ENCODE results near the gene FARSA. TPM values are rescaled to one million over a fixed set of nuclear protein-coding genes. Genes with fewer than 3 reads are reported as not detected.
A peak's percentile ranks its signal among the peaks of the same experiment; 100 is the strongest.

Gene FARSA
- total and polyA plus RNA-seq, 2 of the 13 experiments (the other 11 are each of a cell fraction or from before 2014, with no cell fraction given): 25.9 to 72.0 TPM

GRCh38 chr19:12945479-12946091 is 12.1 kb upstream of the FARSA start, which contains the start of gene RAD23A (continued):
- TF ChIP-seq KLF11 (CRISPR knock-in tag; IDR thresholded peaks at IDR 0.05) (peak; percentile 26; the same call in 1 of the 2 replicates), SIX1 (CRISPR knock-in tag; IDR thresholded peaks at IDR 0.05; ENCODE audit: borderline replicate concordance) (no peak), ZBTB20 (CRISPR knock-in tag; IDR thresholded peaks at IDR 0.05; ENCODE audit: borderline replicate concordance, low read depth) (no peak), AGO1 (IDR thresholded peaks at IDR 0.05; ENCODE audit: low read depth, low read length, poor library complexity, severe bottlenecking) (peak; percentile 99), NFE2 (CRISPR knock-in tag; IDR thresholded peaks at IDR 0.05) (no peak), ARNTL (CRISPR knock-in tag; IDR thresholded peaks at IDR 0.05) (peak; percentile 93), ZNF292 (CRISPR knock-in tag; IDR thresholded peaks at IDR 0.05; ENCODE audit: borderline replicate concordance, low read depth) (no peak), TIGD3 (CRISPR knock-in tag; IDR thresholded peaks at IDR 0.05; ENCODE audit: borderline replicate concordance) (0 out of 2 replicates have a peak, but pooled peaks have one; percentile 57), GABPB1 (CRISPR knock-in tag; IDR thresholded peaks at IDR 0.05) (peak; percentile 99), ZNF691 (CRISPR knock-in tag; IDR thresholded peaks at IDR 0.05; ENCODE audit: borderline replicate concordance, low read depth) (peak; percentile 76), SP5 (CRISPR knock-in tag; IDR thresholded peaks at IDR 0.05; ENCODE audit: borderline replicate concordance, low read depth) (peak; percentile 72), THAP7 (CRISPR knock-in tag; IDR thresholded peaks at IDR 0.05) (peak; percentile 98), CSRNP2 (CRISPR knock-in tag; conservative IDR thresholded peaks at IDR 0.05; ENCODE audit: low read depth) (no peak), ZNF260 (CRISPR knock-in tag; IDR thresholded peaks at IDR 0.05; ENCODE audit: borderline replicate concordance, low read depth) (no peak), PRDM10 (CRISPR knock-in tag; IDR thresholded peaks at IDR 0.05; ENCODE audit: low read depth) (no peak), RORA (CRISPR knock-in tag; IDR thresholded peaks at IDR 0.05) (no peak), ZNF7 (CRISPR knock-in tag; IDR thresholded peaks at IDR 0.05) (no peak), ZNF766 (CRISPR knock-in tag; IDR thresholded peaks at IDR 0.05; ENCODE audit: borderline replicate concordance) (peak; percentile 58; the same call in 1 of the 2 replicates), IRF2 (CRISPR knock-in tag; IDR thresholded peaks at IDR 0.05) (peak; percentile 79), BHLHE40 (IDR thresholded peaks at IDR 0.05; ENCODE audit: low read length) (peak; percentile 100), ZNF530 (CRISPR knock-in tag; IDR thresholded peaks at IDR 0.05; ENCODE audit: low read depth) (no peak), SP2 (CRISPR knock-in tag; IDR thresholded peaks at IDR 0.05) (peak; percentile 72)

Measured in HepG2 (cell line).